Suppressor macrophage treated with lipopolysaccharide for 1 hour (primary cell): ENCODE results near the gene NHEJ1.
"Not testable (repeated sequence)": the region's sequence is repeated elsewhere in the genome, so short reads cannot be mapped to it uniquely, and the experiment has no call there.

ENCODE experiments used
- DNase-seq, 3 donors: peaks; one replicate each; pipeline ENCODE4 v3.0.0-alpha.2; 2020 to 2022

NHEJ1 gene

GRCh38 chr2:219160186-219161017 is at the start of gene NHEJ1:
NHEJ1 (minus strand) TSS chr2:219160815; CDS start chr2:219158362, 2,453 bp downstream.
- DNase-seq: peak; percentile 95 to 98 (median 95)

- no peak for DNase-seq
These were observed 48.9 kb upstream of the NHEJ1 start for GRCh38 chr2:219209236-219210195.

GRCh38 chr2:219207884-219208740 is 47.5 kb upstream of the NHEJ1 start:
- peak in 2 of 3 donors; percentile 17 to 21 for DNase-seq

GRCh38 chr2:219207134-219207883 is 46.7 kb upstream of the NHEJ1 start:
- DNase-seq: no peak

GRCh38 chr2:219206328-219207133 is 45.9 kb upstream of the NHEJ1 start, which contains the start of gene ZFAND2B:
ZFAND2B (plus strand) TSS chr2:219206782; CDS start chr2:219206988, 206 bp downstream.
- peak; percentile 96 to 99 (median 98) for DNase-seq

- DNase-seq: no peak
These were observed 45.3 kb upstream of the NHEJ1 start for GRCh38 chr2:219205981-219206327.

GRCh38 chr2:219205165-219205538 is 44.5 kb upstream of the NHEJ1 start:
- no peak for DNase-seq

GRCh38 chr2:219204425-219205164 is 44.0 kb upstream of the NHEJ1 start:
- DNase-seq: no peak

- not testable (repeated sequence) for DNase-seq
These were observed 40.7 kb upstream of the NHEJ1 start for GRCh38 chr2:219201331-219201730.

- DNase-seq: peak in 1 of 3 donors; percentile 11
These were observed 40.1 kb upstream of the NHEJ1 start for GRCh38 chr2:219200502-219201326.

- no peak for DNase-seq
These were observed 39.0 kb upstream of the NHEJ1 start for GRCh38 chr2:219199470-219200211.

- DNase-seq: no peak
These were observed 38.4 kb upstream of the NHEJ1 start for GRCh38 chr2:219198974-219199373.

GRCh38 chr2:219197388-219197787 is 36.8 kb upstream of the NHEJ1 start:
- peak in 1 of 3 donors; percentile 14 for DNase-seq

- DNase-seq: no peak
These were observed 26.3 kb upstream of the NHEJ1 start for GRCh38 chr2:219186754-219187456.

GRCh38 chr2:219184121-219184520 is 23.5 kb upstream of the NHEJ1 start:
- no peak for DNase-seq

- DNase-seq: no peak
These were observed 22.6 kb upstream of the NHEJ1 start for GRCh38 chr2:219183151-219183772.
